Stimulated activated naive CD4-positive, alpha-beta T cell (primary cell): Measurements from ENCODE around the gene CYLD.

Source experiments
- DNase-seq, 6 experiments: peaks; one replicate each; lab custom pipeline; 2025; lab: John Stamatoyannopoulos, UW

The CYLD gene

GRCh38 chr16:50740736-50741135 lies 1.1 kb upstream of the CYLD start:
- DNase-seq, result no peak

GRCh38 chr16:50741225-50741780 lies 583 bp upstream of the CYLD start:
- no peak for DNase-seq

GRCh38 chr16:50742576-50743200 lies 802 bp downstream of the CYLD start:
- peak in 5 of 6 experiments; percentile 46 to 67 (median 56) for DNase-seq

GRCh38 chr16:50743581-50744225 lies 1.8 kb downstream of the CYLD start:
- peak in 3 of 6 experiments; percentile 5 to 35 (median 34) for DNase-seq

- DNase-seq, result no peak
These were observed 3.0 kb downstream of the CYLD start for GRCh38 chr16:50744881-50745280.

GRCh38 chr16:50745940-50746339 lies 4.1 kb downstream of the CYLD start:
- no peak for DNase-seq

GRCh38 chr16:50747207-50747956 lies 5.5 kb downstream of the CYLD start:
- peak in 4 of 6 experiments; percentile 11 to 81 (median 76) for DNase-seq

GRCh38 chr16:50751528-50751927 lies 9.6 kb downstream of the CYLD start:
- no peak for DNase-seq

- no peak for DNase-seq
These were observed 10.8 kb downstream of the CYLD start for GRCh38 chr16:50752471-50753235.

- no peak for DNase-seq
These were observed 14.6 kb downstream of the CYLD start for GRCh38 chr16:50756473-50756872.

GRCh38 chr16:50761267-50761666 lies 19.4 kb downstream of the CYLD start:
- DNase-seq, result no peak

- DNase-seq, result no peak
These were observed 20.4 kb downstream of the CYLD start for GRCh38 chr16:50762241-50762640.

- no peak for DNase-seq
These were observed 21.3 kb downstream of the CYLD start for GRCh38 chr16:50763211-50763610.

GRCh38 chr16:50765260-50765659 lies 23.4 kb downstream of the CYLD start:
- no peak for DNase-seq

- DNase-seq, result no peak
These were observed 24.0 kb downstream of the CYLD start for GRCh38 chr16:50765861-50766260.

GRCh38 chr16:50767197-50767596 lies 25.3 kb downstream of the CYLD start:
- no peak for DNase-seq

- no peak for DNase-seq
These were observed 29.5 kb downstream of the CYLD start for GRCh38 chr16:50771366-50771765.

- no peak for DNase-seq
These were observed 32.5 kb downstream of the CYLD start for GRCh38 chr16:50774405-50774804.

GRCh38 chr16:50774960-50775359 lies 33.1 kb downstream of the CYLD start:
- DNase-seq, result no peak

GRCh38 chr16:50776037-50776436 lies 34.2 kb downstream of the CYLD start:
- no peak for DNase-seq

GRCh38 chr16:50778284-50779163 lies 36.6 kb downstream of the CYLD start:
- no peak for DNase-seq
